ENCODE data around the gene CBX4. TPM values are rescaled to one million over a fixed set of nuclear protein-coding genes. Genes with fewer than 3 reads are reported as not detected.

CBX4 gene
- total and polyA plus RNA-seq, 2 of the 13 experiments (the other 11 are each of a cell fraction or from before 2014, with no cell fraction given) = 25.8 to 50.8 TPM

GRCh38 chr17:79808763-79809529 lies 30.3 kb downstream of the CBX4 start (continued):
- TF ChIP-seq ZBTB40 (IDR thresholded peaks at IDR 0.05) (no peak), ZBTB40 (CRISPR knock-in tag; IDR thresholded peaks at IDR 0.05) (0 out of 2 replicates have a peak, but pooled peaks have one; percentile 41), ZFP41 (CRISPR knock-in tag; IDR thresholded peaks at IDR 0.05; ENCODE audit: borderline replicate concordance) (no peak; the same call in 1 of the 2 replicates), KLF16 (CRISPR knock-in tag; IDR thresholded peaks at IDR 0.05) (no peak), FOXP4 (CRISPR knock-in tag; IDR thresholded peaks at IDR 0.05) (no peak), TSC22D2 (CRISPR knock-in tag; IDR thresholded peaks at IDR 0.05; ENCODE audit: borderline replicate concordance) (no peak; the same call in 1 of the 2 replicates), PAX8 (CRISPR knock-in tag; IDR thresholded peaks at IDR 0.05; ENCODE audit: borderline replicate concordance) (no peak), PRDM4 (CRISPR knock-in tag; IDR thresholded peaks at IDR 0.05; ENCODE audit: borderline replicate concordance) (no peak), ZNF24 (IDR thresholded peaks at IDR 0.05) (no peak), REL (CRISPR knock-in tag; conservative IDR thresholded peaks at IDR 0.05) (no peak), IRX3 (CRISPR knock-in tag; IDR thresholded peaks at IDR 0.05; ENCODE audit: borderline replicate concordance, low read depth) (no peak), KDM5A (IDR thresholded peaks at IDR 0.05; ENCODE audit: borderline replicate concordance, low read length) (no peak), ZNF747 (CRISPR knock-in tag; IDR thresholded peaks at IDR 0.05; ENCODE audit: borderline replicate concordance) (no peak)
